Glomerular visceral epithelial cell (primary cell): ENCODE measurements around the gene MOK.

Experiments used
- DNase-seq: peaks from one replicate; pipeline ENCODE4 v3.0.0-alpha.2; 2016; ENCODE audit errors: extremely low spot score

Gene MOK

GRCh38 chr14:102225386-102225785, 79.6 kb downstream of the MOK start:
- peak; percentile 76 for DNase-seq

- no peak for DNase-seq
Measured at GRCh38 chr14:102223682-102224081, 81.3 kb downstream of the MOK start.

DNA sequence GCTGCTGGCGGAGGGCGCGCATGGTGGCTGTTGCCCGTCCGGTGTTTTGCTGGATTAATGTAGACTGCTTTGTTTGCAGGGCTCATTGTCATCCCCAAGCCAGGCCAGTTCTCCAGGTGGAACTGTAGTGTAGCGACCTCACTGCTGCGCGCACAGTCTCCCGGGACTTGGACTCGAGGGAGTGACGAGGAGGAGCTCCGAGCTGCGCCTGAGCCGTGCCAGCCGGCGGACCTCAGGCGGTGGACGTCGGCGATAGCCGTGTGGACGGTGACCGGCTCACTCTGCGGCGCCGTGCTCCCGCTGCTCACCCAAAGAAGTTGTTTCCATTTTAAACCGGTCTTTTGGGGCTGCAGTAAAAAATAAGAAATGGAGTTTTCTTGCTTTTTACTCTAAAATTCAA, 82.2 kb downstream of the MOK start:
- DNase-seq, result no peak

GRCh38 chr14:102222009-102222575, 82.9 kb downstream of the MOK start:
- DNase-seq, result no peak

- no peak for DNase-seq
Measured at GRCh38 chr14:102221026-102221425, 83.9 kb downstream of the MOK start.

GRCh38 chr14:102220031-102220430, 84.9 kb downstream of the MOK start:
- DNase-seq, result no peak

DNA sequence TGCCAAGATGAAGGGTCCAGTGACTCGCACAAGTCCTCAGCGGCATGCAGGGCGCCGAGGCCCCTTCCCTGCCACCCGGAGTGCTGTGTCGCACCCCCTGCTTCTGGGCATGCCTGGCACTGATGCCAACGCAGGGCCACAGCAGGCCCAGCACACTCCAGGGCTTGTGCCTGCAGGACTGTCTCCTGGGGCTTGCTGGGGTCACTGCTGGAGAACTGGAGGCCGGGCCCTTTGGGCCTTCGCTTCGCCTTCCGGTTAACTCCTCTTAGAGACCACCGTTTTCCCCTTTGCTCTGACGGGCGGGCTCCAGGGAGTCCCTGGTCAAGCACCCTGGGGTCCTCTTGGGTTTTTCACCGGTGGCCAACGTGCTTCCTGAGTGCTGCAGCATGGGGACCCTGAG, 85.6 kb downstream of the MOK start:
- no peak for DNase-seq

- DNase-seq, result no peak
Measured at GRCh38 chr14:102218688-102219087, 86.3 kb downstream of the MOK start.

GRCh38 chr14:102217987-102218421, 87.0 kb downstream of the MOK start:
- no peak for DNase-seq

- DNase-seq, result no peak
Measured at GRCh38 chr14:102217399-102217798, 87.6 kb downstream of the MOK start.

DNA sequence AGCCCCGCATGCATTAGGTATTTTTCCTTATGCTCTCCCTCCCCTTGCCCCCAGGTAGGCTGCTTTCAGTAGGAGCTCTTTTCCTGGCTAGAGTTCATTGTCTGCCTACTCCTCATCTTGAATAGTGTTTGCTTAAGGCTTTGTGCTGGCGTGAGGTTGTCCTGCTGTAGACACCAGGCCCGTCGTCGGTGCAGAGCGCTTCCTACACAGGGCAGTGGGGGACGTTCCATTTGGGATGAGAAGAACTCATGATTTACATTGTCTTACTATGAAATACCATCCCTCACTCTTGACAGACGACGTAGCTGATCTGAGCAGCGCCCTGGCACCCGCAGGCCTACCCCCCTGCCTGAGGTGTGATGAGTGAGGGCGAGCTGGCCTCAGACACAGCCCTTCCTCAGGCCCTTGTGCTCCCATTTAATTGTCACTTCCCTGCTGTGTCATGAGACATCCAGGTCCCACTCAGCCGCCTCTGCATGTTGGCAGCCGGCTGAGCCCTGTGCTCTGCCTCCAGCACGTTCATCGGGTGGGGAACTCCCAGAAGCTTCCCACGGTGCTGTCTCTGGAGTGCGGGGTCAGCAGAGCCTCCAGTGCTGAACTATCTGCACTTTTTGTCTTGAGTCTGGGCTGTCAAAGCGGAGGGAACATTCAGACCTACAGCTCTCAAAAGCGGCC, 89.3 kb downstream of the MOK start:
- DNase-seq, result no peak

- peak; percentile 53 for DNase-seq
Measured at GRCh38 chr14:102215071-102215470, 89.9 kb downstream of the MOK start.

DNA sequence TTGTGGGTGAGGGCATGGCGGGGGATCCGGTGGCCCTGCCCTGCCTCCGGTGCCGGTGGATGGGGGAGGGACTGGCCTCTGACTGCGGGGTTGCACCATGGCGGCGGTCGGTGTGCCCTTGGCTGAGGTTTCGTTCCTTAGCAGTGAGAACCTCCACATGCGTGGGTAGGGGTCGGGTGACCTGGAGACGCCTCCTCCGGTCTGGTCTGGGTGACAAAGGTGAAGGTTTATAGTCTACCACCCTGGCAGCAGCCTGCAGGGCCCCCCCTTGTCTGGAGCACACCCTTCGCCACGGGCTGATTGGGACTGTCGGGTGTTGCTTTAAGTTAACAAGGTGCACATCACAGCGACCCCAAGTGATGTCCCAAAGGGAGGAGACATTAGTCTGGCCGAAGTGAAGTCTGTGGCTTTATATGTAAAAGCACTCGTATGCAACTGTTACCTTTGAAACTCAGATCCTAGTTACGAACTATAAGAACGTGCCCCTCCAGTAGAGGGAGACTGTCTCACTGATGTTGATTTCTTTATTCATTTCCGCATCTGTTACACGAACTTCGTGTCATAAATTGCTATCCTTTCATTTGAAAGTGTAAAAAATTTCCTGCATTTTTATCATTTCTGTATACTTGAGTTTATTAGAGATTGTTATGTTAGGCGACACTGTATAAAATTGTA, 90.8 kb downstream of the MOK start:
- no peak for DNase-seq

GRCh38 chr14:102213470-102213869, 91.5 kb downstream of the MOK start:
- no peak for DNase-seq

DNA sequence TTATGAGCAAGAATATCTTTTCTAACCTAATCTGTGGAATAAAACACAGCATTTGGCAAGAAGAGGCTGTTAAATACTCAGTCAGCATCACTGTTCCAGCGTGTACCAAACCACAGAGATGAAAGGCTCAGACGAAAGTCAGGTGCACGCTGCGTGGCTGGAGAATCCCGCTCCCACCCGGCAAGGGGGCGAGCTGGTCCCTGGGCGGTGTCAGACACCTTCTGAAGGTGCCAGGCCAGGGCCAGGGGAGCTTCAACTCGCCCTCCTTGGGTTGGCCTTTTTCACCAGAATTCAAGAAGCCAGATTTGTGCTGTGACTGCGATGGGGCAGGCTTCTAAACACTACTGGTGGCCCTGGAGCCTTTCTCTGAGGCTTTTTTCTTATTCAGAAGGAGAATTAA, 92.1 kb downstream of the MOK start:
- no peak for DNase-seq

DNA sequence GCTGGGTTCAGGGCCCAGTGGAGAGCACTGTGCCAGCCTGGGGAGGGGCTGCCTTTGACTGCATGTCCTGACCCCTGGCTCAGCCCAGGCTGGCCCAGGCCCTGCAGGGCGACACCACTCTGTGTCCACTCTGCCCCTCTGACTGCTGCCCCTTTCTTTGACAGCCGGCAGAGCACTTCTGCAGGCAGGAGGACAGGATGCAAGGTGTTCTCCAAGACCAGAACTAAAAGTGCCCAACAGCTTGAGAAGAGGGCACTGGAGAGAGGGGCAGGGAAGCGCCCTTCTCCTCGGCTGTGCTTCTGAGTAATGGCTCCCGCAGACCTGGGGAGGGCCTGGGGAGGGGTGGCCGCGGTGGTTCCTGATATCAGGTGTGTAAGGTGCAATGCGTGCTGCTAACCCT, 92.6 kb downstream of the MOK start:
- DNase-seq, result no peak

- DNase-seq, result no peak
Measured at GRCh38 chr14:102211240-102211639, 93.7 kb downstream of the MOK start.

DNA sequence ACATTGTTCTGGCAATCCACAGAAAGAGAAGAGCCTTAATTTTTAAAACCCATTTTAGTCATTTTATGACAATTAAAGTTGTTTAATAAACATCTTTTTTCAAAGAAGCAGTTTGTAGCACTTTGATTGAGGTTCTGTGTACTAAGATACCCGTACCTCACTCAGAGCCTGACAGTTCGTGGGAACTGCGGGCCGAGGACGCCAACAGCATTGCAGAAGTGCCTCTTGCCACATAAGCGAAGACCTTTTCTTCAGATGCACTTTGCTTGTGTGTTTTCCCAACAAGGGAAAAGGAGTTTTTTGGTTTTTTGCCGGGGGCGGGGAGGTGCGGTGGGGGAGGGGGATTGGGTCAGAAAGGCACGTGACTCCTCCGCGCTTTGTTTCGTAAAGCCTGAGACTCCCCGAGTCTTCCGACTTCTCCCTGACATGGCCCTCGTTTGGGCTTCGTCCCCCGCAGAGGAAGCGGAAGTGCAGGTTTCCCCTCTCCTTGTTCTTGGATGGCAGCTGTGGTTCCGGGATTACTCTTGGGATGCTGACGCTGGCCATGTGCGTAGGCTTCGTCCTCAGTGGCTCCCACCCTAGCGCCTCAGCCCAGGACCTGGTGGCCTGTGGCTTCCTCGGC, 94.4 kb downstream of the MOK start:
- no peak for DNase-seq

GRCh38 chr14:102209224-102209966, 95.6 kb downstream of the MOK start:
- DNase-seq, result peak; percentile 61

DNA sequence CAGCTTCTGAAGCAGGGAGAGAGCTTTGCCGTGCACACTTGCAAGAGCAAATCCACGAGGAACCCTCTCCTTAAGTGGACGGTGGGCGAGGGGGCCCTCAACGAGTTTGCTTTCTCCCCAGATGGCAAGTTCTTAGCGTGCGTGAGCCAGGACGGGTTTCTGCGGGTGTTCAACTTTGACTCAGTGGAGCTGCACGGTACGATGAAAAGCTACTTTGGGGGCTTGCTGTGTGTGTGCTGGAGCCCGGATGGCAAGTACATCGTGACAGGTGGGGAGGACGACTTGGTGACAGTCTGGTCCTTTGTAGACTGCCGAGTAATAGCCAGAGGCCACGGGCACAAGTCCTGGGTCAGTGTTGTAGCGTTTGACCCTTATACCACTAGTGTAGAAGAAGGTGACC, 96.2 kb downstream of the MOK start:
- DNase-seq, result no peak

DNA sequence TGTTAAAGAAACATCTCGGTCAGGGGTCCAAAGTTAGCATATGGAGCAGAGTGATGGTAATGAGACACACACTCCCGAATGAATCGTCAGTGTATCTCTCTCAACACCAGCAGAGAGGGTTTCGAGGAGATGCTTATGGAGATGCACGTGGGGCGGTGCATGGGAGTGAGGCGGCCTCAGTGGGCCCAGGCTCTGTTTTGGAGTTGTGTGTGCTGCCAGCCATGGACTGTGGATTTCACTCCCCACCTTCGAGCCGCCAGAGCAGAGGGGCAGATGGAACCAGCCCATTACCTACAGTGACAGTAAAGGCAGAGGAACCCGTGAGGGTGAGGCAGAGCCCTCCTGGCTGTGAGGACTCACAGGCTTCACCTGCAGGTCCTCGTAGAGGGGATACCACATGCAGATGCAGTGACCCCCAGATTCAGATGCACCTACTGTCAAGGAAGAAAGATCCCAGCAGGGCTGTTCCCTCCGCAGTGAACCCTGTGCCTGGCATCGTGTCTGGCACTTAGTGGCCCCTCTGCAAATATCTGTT, 97.1 kb downstream of the MOK start:
- no peak for DNase-seq

DNA sequence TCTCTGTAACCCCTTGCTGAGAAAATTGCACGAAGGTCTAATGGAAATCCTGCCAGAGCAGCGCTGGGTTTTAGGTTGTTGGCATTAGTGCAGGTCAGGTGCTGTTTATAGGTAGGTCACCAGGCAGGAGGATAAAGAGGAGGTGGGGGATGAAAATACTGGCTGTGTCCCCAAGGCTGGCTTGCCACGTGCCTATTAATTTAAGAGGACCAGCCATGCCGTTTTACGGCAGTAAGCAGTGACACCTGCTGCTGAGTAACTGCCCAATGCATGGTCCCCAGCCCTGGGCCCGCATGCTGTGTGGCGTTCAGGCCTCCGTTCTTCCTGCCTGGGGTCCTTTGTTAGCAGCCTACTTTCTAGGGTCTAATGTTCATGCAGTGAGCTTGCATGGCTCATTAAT, 98.0 kb downstream of the MOK start:
- no peak for DNase-seq
